22Rv1 (cell line): ENCODE data around the gene BTBD9.

Experiments
- H3K27ac ChIP-seq: fragments of 450-650 bp; 2 replicates; pipeline ENCODE4 v1.5.1; 2017
- ZFX ChIP-seq: fragments of 450-650 bp; IDR thresholded peaks from 2 replicates; pipeline ENCODE4 v1.6.1; 2017; ENCODE audit warnings: antibody characterized with exemption, borderline replicate concordance
- TF ChIP-seq, protein P1 (sequence below): fragments of 450-650 bp; IDR thresholded peaks from 2 replicates; pipeline ENCODE4 v1.5.1; 2017; ENCODE audit warnings: mild to moderate bottlenecking

BTBD9 gene

DNA sequence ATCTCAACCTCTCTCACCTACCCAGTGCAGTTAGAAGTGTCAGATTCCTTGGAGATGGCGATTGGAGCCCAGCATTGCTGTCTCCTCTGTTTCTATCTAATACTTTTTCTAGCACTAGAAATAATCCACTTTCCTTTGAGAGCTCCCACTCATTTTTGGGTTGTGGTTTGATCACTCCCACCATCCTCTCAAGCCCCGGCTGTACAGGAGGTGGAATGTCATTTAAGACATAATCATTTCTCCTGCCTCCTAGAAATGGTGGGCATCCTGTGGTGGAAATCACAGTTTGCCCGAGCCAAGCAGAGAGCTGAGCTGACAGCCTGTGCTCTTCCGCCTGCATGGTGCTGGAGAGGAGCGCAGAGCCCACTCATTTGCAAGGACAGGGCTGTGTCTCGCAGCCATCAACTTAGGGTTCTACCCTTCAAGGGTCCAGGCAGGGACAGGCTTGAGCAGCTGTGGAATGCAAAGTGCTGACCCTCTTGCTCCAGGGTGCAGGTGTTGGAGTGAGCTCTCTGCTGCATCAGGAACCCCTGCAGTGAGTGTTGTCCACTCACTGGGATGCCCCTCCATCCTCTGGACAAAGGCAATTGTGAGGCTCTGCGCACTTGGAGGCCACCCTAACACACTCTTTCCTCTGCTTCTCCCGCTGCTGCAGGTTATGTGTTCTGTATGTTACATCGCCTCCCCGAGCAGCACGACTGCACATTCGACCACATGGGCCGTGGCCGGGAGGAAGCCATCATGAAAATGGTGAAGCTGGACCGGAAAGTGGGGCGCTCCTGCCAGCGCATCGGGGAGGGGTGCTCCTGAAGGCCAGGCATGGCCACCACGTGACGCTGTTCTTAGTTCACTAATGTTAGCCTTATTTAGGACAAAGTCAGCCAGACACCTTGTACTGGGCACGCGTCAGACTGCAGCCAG lies 487.9 kb downstream of the BTBD9 start:
- TF ChIP-seq, protein P1, sequence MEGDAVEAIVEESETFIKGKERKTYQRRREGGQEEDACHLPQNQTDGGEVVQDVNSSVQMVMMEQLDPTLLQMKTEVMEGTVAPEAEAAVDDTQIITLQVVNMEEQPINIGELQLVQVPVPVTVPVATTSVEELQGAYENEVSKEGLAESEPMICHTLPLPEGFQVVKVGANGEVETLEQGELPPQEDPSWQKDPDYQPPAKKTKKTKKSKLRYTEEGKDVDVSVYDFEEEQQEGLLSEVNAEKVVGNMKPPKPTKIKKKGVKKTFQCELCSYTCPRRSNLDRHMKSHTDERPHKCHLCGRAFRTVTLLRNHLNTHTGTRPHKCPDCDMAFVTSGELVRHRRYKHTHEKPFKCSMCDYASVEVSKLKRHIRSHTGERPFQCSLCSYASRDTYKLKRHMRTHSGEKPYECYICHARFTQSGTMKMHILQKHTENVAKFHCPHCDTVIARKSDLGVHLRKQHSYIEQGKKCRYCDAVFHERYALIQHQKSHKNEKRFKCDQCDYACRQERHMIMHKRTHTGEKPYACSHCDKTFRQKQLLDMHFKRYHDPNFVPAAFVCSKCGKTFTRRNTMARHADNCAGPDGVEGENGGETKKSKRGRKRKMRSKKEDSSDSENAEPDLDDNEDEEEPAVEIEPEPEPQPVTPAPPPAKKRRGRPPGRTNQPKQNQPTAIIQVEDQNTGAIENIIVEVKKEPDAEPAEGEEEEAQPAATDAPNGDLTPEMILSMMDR = no peak
- TF ChIP-seq ZFX = no peak
- no peak overlapping the region for H3K27ac ChIP-seq

DNA sequence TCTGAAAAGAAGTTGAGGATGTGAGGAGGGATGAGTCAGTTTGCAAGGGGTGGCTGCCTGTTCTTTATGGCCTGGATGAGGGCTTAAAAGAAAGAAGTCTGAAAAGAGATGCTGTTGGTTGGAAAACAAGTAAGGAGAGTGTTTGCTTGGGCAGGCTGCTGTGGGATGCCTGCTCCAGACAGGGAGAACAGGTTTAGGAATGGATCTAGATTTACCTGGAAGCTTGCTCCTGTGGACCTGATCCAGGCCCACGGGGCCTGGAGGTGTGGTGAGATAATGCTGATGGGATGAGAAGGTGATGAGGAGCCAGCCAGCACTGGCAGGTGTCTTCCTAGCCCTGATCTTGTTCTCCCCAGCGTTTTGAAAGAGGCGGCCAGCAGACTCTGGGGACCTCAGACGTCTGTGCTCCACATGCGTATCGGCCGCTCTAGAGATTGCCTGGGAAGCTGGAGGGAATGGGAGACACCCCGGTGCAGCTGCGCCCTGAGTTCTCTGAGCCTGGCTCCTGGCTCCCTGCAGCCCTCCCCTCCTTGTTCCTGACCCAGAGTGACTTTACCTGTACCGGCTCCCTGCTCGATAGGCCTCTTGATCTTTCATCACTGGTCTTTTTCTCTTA lies 488.9 kb downstream of the BTBD9 start:
- H3K27ac ChIP-seq = no peak overlapping the region

DNA sequence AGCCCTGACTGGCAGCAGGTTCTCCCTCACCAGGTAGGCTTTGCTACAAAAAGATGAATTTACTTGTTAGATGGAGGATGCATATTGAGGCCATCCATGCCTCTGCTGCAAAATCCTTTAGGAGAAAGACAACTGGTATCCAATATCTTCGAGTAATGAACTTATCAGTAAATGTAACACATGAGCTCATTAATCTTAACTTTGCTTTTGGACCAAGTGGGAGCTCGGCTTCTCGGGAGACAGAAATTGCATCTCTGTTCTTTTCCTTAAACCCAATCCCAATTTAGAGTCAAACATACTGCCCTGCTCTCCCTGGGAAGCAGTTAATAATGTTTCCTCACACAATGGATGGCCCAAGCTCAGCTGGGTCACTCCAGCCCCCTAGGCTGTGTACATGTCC lies 489.7 kb downstream of the BTBD9 start:
- TF ChIP-seq, protein P1 = no peak
- no peak for TF ChIP-seq ZFX
- no peak overlapping the region for H3K27ac ChIP-seq

More for the DNA sequence above, 488.9 kb downstream of the BTBD9 start:
- TF ChIP-seq ZFX = no peak

GRCh38 chr6:38149531-38149930 lies 490.2 kb downstream of the BTBD9 start:
- H3K27ac ChIP-seq = no peak overlapping the region
- no peak for TF ChIP-seq ZFX
- TF ChIP-seq, protein P1 = no peak

GRCh38 chr6:38148606-38149005 lies 491.1 kb downstream of the BTBD9 start:
- TF ChIP-seq, protein P1 = no peak
- TF ChIP-seq ZFX = no peak
- H3K27ac ChIP-seq = no peak overlapping the region

- H3K27ac ChIP-seq = no peak overlapping the region
- no peak for TF ChIP-seq ZFX
- TF ChIP-seq, protein P1 = no peak
Measured at GRCh38 chr6:38146734-38147027, 493.0 kb downstream of the BTBD9 start.

- TF ChIP-seq ZFX = no peak
- TF ChIP-seq, protein P1 = no peak
- no peak overlapping the region for H3K27ac ChIP-seq
Measured at GRCh38 chr6:38146021-38146733, 493.6 kb downstream of the BTBD9 start.
